C4-2B (cell line): Measurements from ENCODE around the gene THEM5.

Experiments used
- H3K27ac ChIP-seq: fragments of 450-650 bp; 2 replicates; pipeline ENCODE4 v1.5.1; 2017
- CTCF ChIP-seq: fragments of 450-650 bp; conservative IDR thresholded peaks from 2 replicates; pipeline ENCODE4 v1.5.1; 2017; ENCODE audit warnings: mild to moderate bottlenecking
- ZFX ChIP-seq: fragments of 450-650 bp; IDR thresholded peaks from 2 replicates; pipeline ENCODE4 v1.6.1; 2017

THEM5 gene

DNA sequence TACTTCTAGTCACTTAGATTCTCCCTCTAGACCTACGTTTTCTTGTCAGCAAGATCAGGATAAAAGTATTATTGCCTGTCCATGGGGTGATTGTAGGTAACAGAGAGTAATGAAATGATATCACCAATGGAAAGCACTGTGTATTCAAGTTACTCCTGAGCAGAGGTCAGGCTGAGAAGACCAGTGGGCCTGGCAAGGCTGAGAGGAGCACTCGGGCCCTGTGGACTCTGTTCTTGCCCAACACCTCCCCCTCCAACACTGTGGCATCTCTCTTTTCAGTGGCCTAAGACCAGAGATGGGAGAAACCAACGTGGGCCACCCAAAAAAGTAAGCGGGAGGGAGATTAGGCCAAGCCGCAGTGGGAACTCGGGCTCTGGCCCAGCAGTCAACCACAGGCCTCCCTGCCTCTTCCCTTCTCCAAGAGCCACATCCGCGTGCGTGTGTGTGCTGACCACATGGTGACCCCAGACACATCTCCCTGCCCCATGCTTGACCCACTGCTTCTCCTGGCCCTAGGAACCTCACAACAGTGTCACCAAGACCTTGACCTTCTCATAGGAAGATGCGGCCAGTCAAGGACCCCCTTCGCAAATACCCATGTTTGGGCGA is 34.2 kb downstream of the THEM5 start:
- no peak overlapping the region for H3K27ac ChIP-seq
- TF ChIP-seq ZFX (no peak), CTCF (no peak)

GRCh38 chr1:151817353-151817730 is 36.2 kb downstream of the THEM5 start:
- H3K27ac ChIP-seq: no peak overlapping the region
- TF ChIP-seq ZFX (no peak), CTCF (no peak)

DNA sequence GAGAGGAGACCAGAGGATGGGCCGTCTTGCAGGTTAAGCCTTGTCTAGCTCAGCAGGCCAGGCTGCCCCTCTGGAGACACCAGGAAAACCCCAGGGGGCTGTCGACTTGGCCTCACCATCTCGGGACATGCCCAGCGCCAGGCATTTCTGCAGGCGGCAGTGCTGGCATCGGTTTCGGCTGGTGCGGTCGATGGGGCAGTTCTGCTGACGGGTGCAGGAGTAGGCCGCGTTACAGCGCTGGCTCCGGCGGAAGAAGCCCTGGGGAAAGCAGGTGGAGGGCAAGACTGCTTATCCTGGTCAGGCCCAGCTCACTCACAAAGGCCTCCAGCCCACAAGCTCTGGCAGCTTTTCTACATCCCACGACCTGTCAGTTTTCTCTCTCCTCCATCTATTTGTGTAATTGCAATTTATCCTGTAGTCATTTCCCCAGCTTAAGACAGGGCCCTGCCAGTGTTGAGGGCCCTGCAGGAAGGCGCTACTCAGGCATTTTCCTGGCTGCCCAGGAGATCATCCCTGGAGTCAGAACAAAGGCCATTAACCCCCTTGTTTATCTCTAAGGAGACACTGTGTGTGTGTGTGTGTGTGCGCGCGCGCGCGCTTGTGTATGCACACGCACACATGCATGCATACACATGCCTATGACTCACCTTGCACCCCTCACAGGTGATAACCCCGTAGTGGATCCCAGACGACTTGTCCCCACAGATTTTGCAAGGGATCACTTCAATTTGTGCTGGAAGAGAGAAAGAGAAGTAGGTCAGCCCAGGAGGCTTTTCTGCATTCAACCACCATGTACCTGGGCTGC is 36.8 kb downstream of the THEM5 start:
- TF ChIP-seq CTCF (no peak), ZFX (no peak)
- no peak overlapping the region for H3K27ac ChIP-seq

GRCh38 chr1:151815716-151816327 is 37.7 kb downstream of the THEM5 start:
- no peak overlapping the region for H3K27ac ChIP-seq
- TF ChIP-seq CTCF: no peak
- TF ChIP-seq ZFX: no peak

GRCh38 chr1:151814971-151815545 is 38.5 kb downstream of the THEM5 start:
- H3K27ac ChIP-seq: no peak overlapping the region
- no peak for TF ChIP-seq ZFX
- no peak for TF ChIP-seq CTCF

GRCh38 chr1:151814426-151814825 is 39.1 kb downstream of the THEM5 start:
- H3K27ac ChIP-seq: no peak overlapping the region
- TF ChIP-seq ZFX: no peak
- no peak for TF ChIP-seq CTCF
